Activated B cell treated with CpG ODN at 0.5 μM for 24 hours (primary cell): ENCODE measurements around the gene CAST. TPM values are rescaled to one million over a fixed set of nuclear protein-coding genes. Genes with fewer than 3 reads are reported as not detected.
"Not testable (repeated sequence)": the region's sequence is repeated elsewhere in the genome, so short reads cannot be mapped to it uniquely, and the experiment has no call there.

ENCODE experiments used
- ATAC-seq: fragments of 200-7000 bp; cut with Tn5 transposase; one replicate; pipeline ENCODE4 v1.10.0; 2021; ENCODE audit warnings: low read depth, mild to moderate bottlenecking, moderate library complexity
- CTCF ChIA-PET: fragments of 350-600 bp; sonication (Branson Sonifier 250); formaldehyde crosslinking; loops from one replicate; lab custom pipeline; 2021; ENCODE audit warnings: antibody characterized with exemption; lab: Charles Lee
- POLR2A ChIA-PET: fragments of 350-600 bp; sonication (Branson Sonifier 250); formaldehyde crosslinking; loops from one replicate; lab custom pipeline; 2021; ENCODE audit warnings: antibody characterized with exemption; lab: Charles Lee
- DNase-seq: peaks from one replicate; pipeline ENCODE4 v3.0.0; 2022
- H3K27ac Mint-ChIP-seq: one replicate; pipeline ENCODE4 v1.8.0; 2020; ENCODE audit warnings: mixed read lengths
- H3K27me3 Mint-ChIP-seq: one replicate; pipeline ENCODE4 v1.8.0; 2021; ENCODE audit warnings: mixed read lengths
- H3K36me3 Mint-ChIP-seq: one replicate; pipeline ENCODE4 v1.8.0; 2021; ENCODE audit warnings: low read depth, mixed read lengths
- H3K4me1 Mint-ChIP-seq: one replicate; pipeline ENCODE4 v1.8.0; 2021; ENCODE audit warnings: mixed read lengths
- H3K4me3 Mint-ChIP-seq: one replicate; pipeline ENCODE4 v1.8.0; 2020; ENCODE audit warnings: mild to moderate bottlenecking, mixed read lengths
- H3K9me3 Mint-ChIP-seq: one replicate; pipeline ENCODE4 v1.8.0; 2020; ENCODE audit warnings: mixed read lengths
- CTCF ChIP-seq: fragments of 200-600 bp; IDR thresholded peaks from one replicate; pipeline ENCODE4 v1.8.0; 2022; ENCODE audit warnings: antibody characterized with exemption, mild to moderate bottlenecking
- intact Hi-C: fragments of 100-400 bp; cut with micrococcal nuclease; formaldehyde crosslinking; loops from one replicate; pipeline ENCODE4 v1.15.1; 2024
- total RNA-seq: library from RNA; stranded (reverse); gene quantifications from 2 replicates; pipeline ENCODE4 v1.2.3, GENCODE V29; 2022

CAST gene
- total RNA-seq, 1 donor from 2014 or later = 211 TPM

GRCh38 chr5:96789794-96790330 is 127.7 kb downstream of the CAST start:
- Mint-ChIP-seq H3K27ac (no peak overlapping the region), H3K36me3 (peaks cover 87% of the 10 kb centered on the region), H3K9me3 (no peaks in the 10 kb centered on the region), H3K27me3 (no peaks in the 10 kb centered on the region), H3K4me3 (no peak overlapping the region), H3K4me1 (no peaks in the 10 kb centered on the region)
- intact Hi-C loops = no loop called here
- ATAC-seq (no peak), DNase-seq (no peak)
- no peak for TF ChIP-seq CTCF
- ChIA-PET POLR2A (interaction anchor here (1.0 to 1.4 kb wide), 2 partner anchors 12 to 18 kb away, joined by 3 to 8 read pairs; partner anchors contain the start of gene ERAP1), CTCF (no interaction called here)

GRCh38 chr5:96790961-96791504 is 128.9 kb downstream of the CAST start:
- no peak for TF ChIP-seq CTCF
- H3K4me1 Mint-ChIP-seq = no peaks in the 10 kb centered on the region
- no peaks in the 10 kb centered on the region for H3K9me3 Mint-ChIP-seq
- intact Hi-C loops = no loop called here
- H3K4me3 Mint-ChIP-seq = no peak overlapping the region
- peaks cover 87% of the 10 kb centered on the region for H3K36me3 Mint-ChIP-seq
- no peak for DNase-seq
- H3K27me3 Mint-ChIP-seq = no peaks in the 10 kb centered on the region
- H3K27ac Mint-ChIP-seq = no peak overlapping the region
- ATAC-seq = no peak
- ChIA-PET POLR2A (interaction anchor here (1.0 to 1.3 kb wide), 2 partner anchors 13 to 129 kb away, joined by 3 to 4 read pairs; partner anchors contain the start of gene CAST), CTCF (interaction anchor here (1.0 kb wide), 1 partner anchor 39 kb away, joined by 3 read pairs; no protein-coding TSS in a partner anchor)

DNA sequence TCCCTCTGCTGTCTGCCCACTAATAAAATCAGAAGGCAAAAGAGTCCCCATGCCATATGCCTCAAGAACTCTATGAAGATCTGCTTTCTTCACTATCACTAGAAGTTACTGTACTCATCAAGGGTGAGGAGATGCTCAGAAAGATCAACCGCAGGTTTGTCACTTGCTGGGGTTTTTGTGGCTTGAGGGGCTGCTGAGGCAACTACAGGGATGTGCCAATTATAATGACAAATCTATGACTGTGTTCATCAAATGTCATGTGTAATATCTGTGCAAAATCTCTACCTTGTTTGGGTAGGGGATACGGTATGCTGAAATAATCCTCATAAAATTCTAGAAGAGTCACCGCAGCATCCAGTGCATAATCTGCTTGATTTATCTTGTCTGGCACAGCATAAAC is 132.6 kb downstream of the CAST start:
- intact Hi-C loops = no loop called here
- H3K4me1 Mint-ChIP-seq = no peaks in the 10 kb centered on the region
- CTCF ChIA-PET = no interaction called here
- POLR2A ChIA-PET = no interaction called here
- no peak for ATAC-seq
- H3K9me3 Mint-ChIP-seq = no peaks in the 10 kb centered on the region
- peaks cover 91% of the 10 kb centered on the region for H3K36me3 Mint-ChIP-seq
- H3K4me3 Mint-ChIP-seq = no peak overlapping the region
- no peak for TF ChIP-seq CTCF
- no peaks in the 10 kb centered on the region for H3K27me3 Mint-ChIP-seq
- DNase-seq = no peak
- no peak overlapping the region for H3K27ac Mint-ChIP-seq

- peaks cover 89% of the 10 kb centered on the region for H3K36me3 Mint-ChIP-seq
- H3K27ac Mint-ChIP-seq = no peak overlapping the region
- no peaks in the 10 kb centered on the region for H3K4me1 Mint-ChIP-seq
- intact Hi-C loops = no loop called here
- H3K4me3 Mint-ChIP-seq = no peak overlapping the region
- ATAC-seq = no peak
- TF ChIP-seq CTCF = no peak
- ChIA-PET CTCF (no interaction called here), POLR2A (no interaction called here)
- no peaks in the 10 kb centered on the region for H3K27me3 Mint-ChIP-seq
- no peaks in the 10 kb centered on the region for H3K9me3 Mint-ChIP-seq
- no peak for DNase-seq
Observed at GRCh38 chr5:96795626-96796025, 133.4 kb downstream of the CAST start.

- POLR2A ChIA-PET = no interaction called here
- CTCF ChIA-PET = no interaction called here
- no peak for TF ChIP-seq CTCF
- Mint-ChIP-seq H3K27me3 (no peaks in the 10 kb centered on the region), H3K27ac (no peak overlapping the region), H3K9me3 (no peaks in the 10 kb centered on the region), H3K4me1 (no peaks in the 10 kb centered on the region), H3K36me3 (peaks cover 88% of the 10 kb centered on the region), H3K4me3 (no peak overlapping the region)
- DNase-seq (no peak), ATAC-seq (no peak)
- intact Hi-C loops = no loop called here
Observed at GRCh38 chr5:96796434-96796833, 134.3 kb downstream of the CAST start.

GRCh38 chr5:96801718-96802117 is 139.5 kb downstream of the CAST start:
- H3K27ac Mint-ChIP-seq, POLR2A ChIA-PET, CTCF ChIA-PET, H3K4me3 Mint-ChIP-seq, DNase-seq, H3K9me3 Mint-ChIP-seq, ATAC-seq, H3K27me3 Mint-ChIP-seq: not testable (repeated sequence)
- H3K36me3 Mint-ChIP-seq = peaks cover 69% of the 10 kb centered on the region
- H3K4me1 Mint-ChIP-seq = peaks cover 38% of the 10 kb centered on the region
- intact Hi-C loops = loop anchor here (5.0 to 10.0 kb wide), 2 partner anchors 39 to 977 kb away; partner anchors contain the start of gene GLRX
